GM18867 (cell line): ENCODE data around the gene CYB561D1.
"Not testable (repeated sequence)": the region's sequence is repeated elsewhere in the genome, so short reads cannot be mapped to it uniquely, and the experiment has no call there.

Source experiments
- ATAC-seq: cut with Tn5 transposase; IDR thresholded peaks from one replicate; pipeline ENCODE4 v1.9.1; 2021; ENCODE audit warnings: mild to moderate bottlenecking, moderate library complexity; ENCODE audit not compliant: unreplicated experiment

The CYB561D1 gene, protein sequence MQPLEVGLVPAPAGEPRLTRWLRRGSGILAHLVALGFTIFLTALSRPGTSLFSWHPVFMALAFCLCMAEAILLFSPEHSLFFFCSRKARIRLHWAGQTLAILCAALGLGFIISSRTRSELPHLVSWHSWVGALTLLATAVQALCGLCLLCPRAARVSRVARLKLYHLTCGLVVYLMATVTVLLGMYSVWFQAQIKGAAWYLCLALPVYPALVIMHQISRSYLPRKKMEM

DNA sequence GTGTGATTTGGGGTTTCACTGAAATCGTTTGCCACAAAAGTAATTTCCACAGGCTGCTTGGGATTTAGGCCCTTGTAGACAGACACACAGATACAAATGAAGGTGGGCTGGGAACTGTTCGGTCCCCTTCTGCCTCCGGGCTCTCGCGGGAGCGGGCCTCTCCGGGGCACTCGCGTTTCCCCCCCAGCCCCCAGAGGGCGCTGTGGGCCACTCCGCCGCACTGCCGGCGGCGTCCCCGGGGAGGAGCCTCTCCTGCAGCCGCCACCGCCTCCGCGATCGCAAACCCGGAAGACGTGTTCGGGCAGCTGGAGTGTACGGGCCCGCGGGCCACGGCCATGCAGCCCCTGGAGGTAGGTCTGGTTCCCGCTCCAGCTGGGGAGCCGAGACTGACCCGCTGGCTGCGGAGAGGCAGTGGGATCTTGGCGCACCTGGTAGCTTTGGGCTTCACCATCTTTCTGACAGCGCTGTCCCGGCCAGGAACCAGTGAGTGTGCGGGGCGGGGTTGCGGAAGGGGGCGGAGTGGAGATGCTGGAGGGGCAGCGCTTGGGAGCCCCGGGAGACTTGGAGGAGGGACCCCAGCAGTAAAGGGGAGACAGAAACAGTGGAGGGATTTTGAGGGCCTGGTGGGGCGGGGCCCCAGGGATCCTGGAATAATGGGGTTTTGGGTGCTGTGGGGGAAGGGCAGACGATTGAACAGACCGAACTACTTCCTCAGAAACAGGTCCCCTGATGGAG, at the start of gene CYB561D1:
CYB561D1 (plus strand) TSS at position 290 of the 735 bp plus-strand sequence; CDS start at position 336, 46 bp downstream.
- peak; percentile 84 for ATAC-seq

DNA sequence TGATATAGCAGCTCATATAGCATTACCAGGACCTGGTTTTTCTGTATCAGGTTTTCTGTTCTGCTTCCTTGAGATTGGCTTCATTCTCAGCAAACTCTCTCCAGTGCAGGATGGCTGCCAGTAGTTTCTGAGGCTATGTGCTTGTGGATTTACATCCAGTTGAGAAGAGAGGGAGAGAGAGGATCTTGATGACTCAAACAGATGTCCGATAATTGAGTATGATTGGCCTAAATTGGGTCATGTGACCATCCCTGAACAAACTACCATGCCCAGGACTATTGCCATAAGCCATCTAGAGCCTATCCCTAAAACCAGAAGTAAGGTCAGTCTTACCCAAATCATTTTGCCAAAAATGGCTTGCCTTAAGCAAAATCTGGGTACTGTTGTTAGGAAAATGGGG, 49.5 kb upstream of the CYB561D1 start:
- no peak for ATAC-seq

DNA sequence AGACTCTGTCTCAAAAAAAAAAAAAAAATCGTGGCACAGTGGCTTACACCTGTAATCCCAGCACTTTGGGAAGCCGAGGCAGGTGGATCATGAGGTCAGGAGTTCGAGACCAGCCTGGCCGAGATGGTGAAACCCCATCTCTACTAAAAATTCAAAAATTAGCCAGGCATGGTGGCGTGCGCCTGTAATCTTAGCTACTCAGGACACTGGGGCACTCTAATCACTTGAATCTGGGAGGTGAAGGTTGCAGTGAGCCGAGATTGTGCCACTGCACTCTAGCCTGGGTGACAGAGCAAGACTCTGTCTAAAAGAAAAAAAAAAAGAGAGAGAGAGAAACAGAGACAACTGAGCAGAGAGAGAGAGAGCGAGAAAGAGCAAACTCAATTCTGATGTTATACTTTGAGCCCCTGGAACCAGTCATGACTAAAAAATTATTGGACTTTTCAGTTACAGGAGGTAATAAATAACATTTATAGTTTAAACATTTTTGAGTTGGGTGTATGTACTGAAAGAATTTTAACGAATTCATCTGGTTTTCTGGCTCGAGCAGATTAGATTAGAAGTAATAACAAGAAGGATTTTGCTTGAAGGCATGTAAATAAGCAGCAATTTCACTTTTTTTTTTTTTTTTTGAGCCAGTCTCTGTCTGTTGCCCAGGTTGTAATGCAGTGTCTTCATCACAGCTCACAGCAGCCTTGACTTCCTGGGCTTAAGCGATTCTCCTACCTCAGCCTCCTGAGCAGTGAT, 47.8 kb upstream of the CYB561D1 start:
- ATAC-seq: not testable (repeated sequence)

DNA sequence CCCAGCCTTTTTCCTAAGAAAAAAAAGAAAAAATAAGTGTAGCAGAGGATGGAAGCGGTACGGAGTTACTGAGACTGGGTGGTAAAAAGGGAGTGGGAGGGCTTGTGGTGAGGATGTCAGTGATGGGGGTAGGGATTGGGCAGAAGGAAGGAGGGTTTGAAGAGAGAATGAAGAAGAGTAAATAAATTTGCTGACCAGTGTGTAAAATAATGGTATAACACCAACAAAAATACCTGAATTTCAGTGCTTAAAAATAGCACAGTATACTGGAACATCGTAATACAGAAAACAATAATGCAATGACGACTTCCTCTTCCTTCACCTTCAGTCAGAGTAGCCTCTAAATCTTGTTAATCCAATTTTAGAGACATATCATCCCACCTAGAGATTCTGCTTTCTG, 46.4 kb upstream of the CYB561D1 start:
- ATAC-seq: no peak

DNA sequence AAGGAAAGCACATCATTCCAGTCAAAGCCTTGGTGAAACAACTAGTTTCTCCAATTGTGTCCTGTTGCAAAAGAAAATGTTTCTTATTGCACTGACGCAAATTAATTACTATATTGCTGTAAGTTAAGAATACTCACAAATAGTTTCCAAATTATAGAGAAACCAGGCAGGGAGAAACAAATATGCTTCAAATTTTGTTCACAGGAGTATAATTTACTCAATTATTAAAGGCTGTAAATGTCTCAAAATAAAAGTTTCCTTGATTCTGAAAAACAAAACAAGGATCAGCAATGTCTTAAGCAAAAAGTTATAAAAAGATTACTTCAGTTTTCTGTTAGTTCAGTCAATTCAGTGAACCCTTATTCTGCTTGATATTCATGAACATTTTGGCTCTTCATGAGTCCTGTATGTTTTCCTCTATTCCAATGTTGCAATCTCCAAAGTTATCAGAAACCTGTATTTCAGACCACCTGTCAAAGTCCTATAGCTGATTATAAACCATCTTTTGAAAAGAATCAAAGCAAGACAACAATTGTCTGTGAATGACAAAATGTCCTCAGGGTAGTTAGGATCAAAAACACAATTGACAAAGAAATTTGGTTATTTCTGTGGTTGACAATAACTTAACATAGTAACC, 39.3 kb upstream of the CYB561D1 start:
- ATAC-seq: no peak

DNA sequence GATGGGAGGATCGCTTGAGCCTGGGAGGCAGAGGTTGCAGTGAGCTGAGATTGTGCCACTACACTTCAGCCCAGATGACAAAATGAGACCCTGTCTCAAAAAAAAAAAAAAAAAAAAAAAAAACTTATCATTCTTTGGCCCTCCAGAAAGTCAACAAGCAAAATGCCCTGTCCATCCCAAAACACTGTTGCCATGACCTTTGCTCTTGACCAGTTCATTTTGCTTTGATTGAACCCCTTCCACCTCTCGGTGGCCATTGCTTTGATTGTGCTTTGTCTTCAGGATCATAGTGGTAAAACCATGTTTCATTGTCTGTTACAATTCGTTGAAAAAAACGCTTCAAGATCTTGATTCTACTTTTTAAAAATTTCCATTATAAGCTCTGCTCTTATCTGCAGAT, 36.1 kb upstream of the CYB561D1 start:
- ATAC-seq: no peak

DNA sequence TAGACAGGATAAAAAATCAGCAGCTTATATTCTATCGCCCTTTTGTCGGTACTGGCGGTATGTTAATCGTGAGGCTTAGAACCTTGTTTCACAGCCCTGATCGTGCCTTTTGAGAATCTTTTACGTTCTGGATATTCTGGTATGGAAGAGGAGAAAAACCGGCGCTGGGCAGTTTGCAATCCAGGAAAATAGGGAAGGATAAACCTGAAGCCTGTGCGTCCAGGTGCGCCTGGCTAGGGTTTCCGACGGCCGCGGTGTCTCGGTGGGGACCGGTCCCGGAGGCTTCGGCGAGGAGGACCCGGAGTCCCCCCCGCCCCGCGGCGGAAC, 27.8 kb upstream of the CYB561D1 start:
- no peak for ATAC-seq

DNA sequence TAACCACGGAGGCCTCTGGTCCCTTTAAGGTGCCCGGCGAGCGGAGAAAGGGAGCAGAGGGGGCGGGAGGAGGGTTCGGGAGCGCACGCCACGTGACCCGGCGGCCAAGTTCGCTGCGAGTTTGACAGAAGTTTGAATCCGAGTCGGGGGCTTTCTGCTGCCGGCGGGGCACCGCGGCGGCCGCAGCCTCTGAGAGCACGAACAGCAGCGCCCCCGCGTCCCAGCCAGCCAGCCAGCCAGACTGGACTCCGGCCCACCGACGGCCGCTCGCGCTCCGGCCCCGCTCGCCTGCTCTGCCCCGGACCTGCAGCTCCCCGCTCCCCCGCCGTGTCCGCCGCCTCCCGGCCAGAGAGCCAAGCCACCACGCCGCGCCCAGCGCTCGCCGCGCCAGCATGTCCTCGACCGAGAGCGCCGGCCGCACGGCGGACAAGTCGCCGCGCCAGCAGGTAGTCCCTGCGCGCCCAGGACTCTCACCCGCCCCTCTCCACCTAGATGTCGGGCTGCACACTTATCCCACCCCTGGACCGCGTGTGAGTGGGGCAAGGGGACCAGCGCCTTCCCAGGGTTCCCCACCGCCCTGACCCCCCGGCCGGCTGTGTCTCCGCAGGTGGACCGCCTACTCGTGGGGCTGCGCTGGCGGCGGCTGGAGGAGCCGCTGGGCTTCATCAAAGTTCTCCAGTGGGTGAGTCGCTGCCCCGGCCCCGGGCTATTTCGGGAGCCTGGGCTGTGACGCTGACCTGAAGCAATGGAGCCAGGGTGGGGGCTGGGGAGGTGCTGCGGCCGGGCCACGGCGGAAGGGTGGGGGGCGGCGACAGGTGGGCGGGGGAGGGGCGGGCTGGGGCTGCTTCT, 27.2 kb upstream of the CYB561D1 start, which contains the start of gene SYPL2:
SYPL2 (plus strand) TSS at position 95 of the 849 bp plus-strand sequence; CDS start at position 393, 298 bp downstream.
- no peak for ATAC-seq

DNA sequence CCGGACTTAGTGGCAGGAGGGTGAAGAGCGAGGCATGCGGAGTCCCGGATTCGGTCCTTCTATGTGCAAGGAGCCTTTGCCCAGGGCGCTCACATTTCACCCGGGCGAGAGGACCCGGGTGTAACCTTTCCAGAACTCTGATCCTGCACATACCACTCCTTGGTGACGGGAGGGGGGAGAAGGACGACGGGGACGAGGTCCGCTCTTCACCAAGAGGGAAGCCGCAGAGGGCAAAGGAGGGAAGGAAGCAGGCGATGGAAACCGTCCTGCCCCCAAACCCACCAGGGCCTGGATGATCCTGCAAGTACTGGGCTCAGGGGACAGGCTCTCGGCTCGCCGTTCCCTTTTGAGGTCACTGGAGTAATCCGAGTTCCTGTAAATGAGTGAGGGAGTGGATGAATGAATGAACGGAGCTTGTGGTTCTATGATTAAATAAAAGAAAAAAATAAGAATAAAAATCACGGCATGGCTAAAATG, 26.6 kb upstream of the CYB561D1 start:
- ATAC-seq: no peak

DNA sequence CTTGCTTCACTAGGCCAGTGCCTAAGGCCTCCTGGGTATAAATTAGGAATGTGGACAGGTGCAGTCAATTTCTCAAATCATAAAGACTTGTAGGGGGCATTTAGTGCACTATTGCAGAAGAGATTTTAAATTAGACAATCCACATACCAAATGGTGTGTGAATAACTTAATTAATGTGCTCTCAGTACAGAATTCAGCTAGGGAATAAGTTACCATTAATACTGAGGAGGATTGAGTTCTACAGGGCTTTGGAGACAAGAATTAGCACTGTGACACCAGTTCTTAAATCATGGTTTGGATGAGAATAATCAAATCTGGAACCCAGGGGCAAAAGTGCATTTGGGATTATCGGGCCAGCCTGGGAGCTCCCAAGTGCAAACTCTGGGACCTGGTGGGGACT, 25.8 kb upstream of the CYB561D1 start:
- ATAC-seq: no peak

DNA sequence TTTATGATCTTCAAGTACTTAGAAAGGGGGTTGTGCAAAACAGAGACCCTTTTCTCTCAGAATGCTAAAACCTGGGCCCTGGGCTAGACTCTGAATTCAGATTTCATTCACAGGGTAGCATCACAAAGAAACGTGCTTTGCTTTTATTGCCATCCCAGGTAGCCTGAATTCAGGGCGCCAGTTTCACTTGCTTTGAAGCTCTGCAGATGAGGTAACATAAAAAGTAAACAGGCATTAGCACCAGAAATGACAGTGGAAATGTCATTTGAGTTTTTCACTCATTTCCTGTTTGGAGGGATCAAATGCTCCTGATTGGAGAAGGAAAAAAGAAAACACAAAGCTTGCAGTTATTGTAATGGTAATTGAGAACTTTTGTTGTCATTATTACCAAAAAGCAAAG, 25.0 kb upstream of the CYB561D1 start:
- no peak for ATAC-seq

DNA sequence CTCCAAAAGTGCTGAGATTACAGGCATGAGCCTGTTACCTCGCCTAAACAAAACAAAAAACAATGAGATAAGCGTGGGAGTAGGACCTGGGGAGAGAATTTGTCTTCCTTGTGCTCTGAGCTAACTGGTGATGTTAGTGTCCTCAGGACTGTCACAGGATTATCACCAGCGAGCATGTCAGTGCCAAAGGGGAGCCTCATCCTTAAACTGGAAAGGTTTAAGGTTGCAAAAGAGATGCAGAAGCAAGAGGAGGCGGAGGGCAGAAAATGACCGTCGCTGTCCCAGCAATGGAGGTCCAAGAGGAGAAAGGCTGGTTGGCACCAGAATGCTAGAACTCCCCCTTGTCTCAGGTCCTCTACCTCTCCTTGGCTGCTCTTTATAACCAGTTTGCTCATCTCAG, 23.6 kb upstream of the CYB561D1 start:
- no peak for ATAC-seq

DNA sequence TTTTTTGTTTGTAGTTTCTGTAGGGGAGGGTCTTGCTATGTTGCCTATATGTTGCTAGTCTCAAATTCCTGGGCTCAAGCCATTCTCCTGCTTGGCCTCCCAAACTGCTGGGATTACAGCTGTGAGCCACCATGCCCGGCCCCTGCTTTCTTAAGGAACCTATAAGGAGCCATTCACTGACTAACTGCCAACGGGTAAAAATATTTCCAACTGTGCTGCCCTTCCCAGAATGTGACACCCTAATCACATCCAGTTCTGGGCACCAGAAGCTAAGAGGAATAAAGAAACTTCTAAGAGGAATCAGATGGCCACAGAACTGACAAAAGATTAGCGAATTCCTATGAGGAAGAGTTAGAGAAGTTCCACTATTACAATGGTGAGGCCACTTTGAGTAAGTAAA, 21.1 kb upstream of the CYB561D1 start:
- no peak for ATAC-seq

DNA sequence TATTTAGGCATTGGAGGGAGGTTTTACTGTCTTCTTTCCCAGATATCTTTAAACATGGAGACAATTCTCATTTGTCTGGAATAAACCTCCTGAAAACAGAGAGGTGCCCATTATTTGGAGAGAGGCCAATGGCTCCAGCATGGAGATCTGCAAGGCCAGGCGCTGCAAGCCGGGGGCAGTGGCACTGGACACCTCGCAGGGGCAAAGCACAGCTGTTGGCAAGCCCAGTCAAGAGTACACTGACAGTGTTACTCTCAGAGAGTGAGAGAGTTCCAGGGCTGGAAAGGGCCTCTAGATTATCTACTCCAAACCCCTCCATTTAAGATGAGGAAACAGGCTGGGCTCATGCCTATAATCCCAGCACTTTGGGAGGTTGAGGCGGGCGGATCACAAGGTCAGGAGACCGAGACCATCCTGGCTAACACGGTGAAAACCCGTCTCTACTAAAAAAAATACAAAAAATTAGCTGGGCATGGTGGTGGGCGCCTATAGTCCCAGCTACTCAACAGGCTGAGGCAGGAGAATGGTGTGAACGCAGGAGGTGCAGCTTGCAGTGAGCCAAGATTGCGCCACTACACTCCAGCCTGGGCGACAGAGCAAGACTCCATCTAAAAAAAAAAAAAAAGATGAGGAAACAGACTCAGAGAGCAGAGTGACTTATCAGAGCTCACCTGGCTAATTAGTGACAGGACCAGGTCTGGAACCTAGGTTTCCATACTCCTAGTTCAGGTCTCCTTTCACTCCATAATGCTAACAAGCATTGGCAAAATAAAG, 20.4 kb upstream of the CYB561D1 start:
- not testable (repeated sequence) for ATAC-seq

DNA sequence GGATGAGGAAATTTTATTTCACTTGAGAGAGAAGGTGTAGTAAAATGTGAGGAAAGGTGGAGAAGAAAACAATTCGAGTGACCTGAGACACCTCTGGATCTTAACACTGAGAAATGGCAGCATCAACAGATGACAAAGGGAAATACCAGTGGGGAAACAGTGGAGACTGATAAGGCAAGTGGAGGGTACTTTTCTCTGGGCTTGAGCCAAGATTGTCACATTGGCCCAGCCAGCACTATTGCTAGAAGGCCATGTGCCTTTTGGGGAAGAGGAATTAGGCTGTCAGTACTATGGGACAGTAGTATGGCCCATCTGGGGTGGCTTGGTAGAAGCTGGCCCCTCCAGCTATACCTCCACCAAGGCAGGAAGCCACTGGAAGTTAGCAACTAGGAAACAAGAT, 19.2 kb upstream of the CYB561D1 start:
- no peak for ATAC-seq

DNA sequence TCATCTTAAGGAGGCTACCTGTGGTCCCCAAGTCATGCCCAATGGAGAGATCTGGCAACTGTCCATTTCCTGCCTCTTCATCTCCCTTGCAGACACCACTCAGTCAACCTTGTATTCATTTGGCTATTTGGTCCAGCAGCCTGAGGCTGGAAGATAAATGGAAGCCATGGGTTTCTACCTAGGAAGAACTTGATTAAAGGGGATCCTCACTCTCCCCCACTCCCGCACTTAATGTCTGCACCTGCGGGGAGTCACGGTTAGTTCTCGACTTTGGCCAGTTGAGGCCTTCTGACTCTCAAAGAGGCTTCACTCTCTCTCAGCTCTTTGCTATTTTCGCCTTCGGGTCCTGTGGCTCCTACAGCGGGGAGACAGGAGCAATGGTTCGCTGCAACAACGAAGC, 18.6 kb upstream of the CYB561D1 start:
- no peak for ATAC-seq

DNA sequence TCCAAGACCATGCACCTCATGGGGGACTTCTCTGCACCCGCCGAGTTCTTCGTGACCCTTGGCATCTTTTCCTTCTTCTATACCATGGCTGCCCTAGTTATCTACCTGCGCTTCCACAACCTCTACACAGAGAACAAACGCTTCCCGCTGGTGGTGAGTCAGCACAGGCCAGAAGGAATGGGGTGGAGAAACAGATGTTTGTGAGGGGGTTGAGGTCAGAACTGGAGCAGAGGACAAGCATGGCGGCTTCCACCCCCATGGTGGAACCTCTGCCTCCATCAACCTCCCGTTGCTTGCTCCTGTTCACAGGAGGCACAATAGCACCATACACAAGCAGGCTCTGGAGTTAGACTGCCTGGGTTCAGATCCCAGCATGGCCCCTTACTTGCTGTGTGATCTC, 17.1 kb upstream of the CYB561D1 start:
- ATAC-seq: no peak

DNA sequence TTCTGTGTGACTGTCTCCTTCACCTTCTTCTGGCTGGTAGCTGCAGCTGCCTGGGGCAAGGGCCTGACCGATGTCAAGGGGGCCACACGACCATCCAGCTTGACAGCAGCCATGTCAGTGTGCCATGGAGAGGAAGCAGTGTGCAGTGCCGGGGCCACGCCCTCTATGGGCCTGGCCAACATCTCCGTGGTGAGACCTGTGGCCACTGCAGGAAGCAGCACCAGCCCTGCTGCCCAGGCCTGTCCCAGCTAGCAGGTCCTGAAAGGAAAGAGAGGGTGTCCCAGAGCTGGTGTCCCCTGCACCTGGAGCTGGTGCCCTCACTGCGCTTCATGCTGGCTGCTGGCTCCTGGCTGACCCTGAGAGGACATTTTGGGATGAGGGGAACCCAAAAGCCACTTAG, 16.1 kb upstream of the CYB561D1 start:
- ATAC-seq: no peak

DNA sequence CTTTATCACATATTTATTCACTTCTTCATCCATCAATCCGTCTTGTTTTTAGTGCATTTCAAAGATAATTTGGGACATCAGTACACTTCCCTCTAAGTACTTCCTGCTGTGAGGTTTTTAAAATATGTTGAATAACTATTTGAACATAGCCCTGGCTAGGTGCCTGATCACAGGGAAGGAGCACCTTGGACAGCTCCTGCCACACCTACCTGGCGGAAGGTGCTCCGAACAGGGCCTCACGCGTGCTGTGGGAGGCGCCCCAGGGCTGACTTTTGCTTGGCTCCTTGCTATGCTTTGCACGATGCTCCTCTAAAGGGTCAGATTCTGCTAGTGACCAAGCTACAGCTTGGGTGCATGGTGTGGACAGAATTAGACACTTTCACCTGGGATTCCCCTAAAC, 15.1 kb upstream of the CYB561D1 start:
- no peak for ATAC-seq

DNA sequence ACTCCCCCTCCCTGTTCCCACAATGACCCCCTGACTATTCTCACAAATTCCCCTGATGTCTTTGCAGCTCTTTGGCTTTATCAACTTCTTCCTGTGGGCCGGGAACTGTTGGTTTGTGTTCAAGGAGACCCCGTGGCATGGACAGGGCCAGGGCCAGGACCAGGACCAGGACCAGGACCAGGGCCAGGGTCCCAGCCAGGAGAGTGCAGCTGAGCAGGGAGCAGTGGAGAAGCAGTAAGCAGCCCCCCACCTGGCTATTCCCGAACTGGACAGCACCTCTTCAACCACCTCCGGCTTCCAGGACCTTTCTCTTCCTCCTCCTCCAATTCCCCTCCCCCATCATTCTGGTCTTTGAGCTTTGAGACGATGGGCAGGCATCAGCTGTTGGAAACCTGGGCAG, 14.6 kb upstream of the CYB561D1 start:
- no peak for ATAC-seq
